ENCODE measurements around the gene BIVM.

BIVM gene

GRCh38 chr13:102798581-102799425 lies at the start of gene BIVM, which contains the start of gene POGLUT2:
Gene BIVM (plus strand): TSS chr13:102799119. CDS start chr13:102807268, 8,149 bp downstream.
Gene POGLUT2 (minus strand): TSS chr13:102798976. CDS start chr13:102798670, 306 bp downstream.
- peak; percentile 88 for ATAC-seq
- H3K4me3 Mint-ChIP-seq = peak within 1 kb of the TSS; percentile 95 to 98
- no peaks in the 10 kb centered on the region for H3K27me3 Mint-ChIP-seq
- peak within 1 kb of the TSS; percentile 82 to 89 for H3K27ac Mint-ChIP-seq
- H3K4me1 Mint-ChIP-seq = peaks cover 36% of the 10 kb centered on the region
- peak; percentile 76 to 87 for DNase-seq
- H3K9me3 Mint-ChIP-seq = no peaks in the 10 kb centered on the region

DNA sequence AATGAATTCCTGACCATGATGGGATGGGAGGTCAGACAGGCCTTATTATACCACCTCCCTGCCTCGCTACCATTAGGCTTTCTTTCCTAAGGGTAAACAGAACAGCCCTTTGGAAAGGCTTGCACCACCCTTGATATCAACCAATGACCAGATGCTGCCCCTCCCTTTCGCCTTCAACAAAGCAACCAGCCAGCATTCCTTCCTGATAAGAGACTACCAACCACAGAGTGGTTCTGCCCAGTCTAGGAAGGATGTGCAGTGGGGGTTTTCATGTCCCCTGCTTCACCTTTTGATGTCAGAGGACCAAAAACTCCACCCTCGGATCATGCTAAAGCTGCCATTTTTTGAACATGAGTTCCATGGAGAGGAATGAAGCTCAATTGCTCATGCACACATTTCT lies 47.0 kb upstream of the BIVM start:
- Mint-ChIP-seq H3K27ac (no peak overlapping the region), H3K9me3 (peaks cover 10 to 11% of the 10 kb centered on the region in 2 donors), H3K4me3 (no peak overlapping the region), H3K27me3 (peaks cover 19% of the 10 kb centered on the region), H3K4me1 (no peaks in the 10 kb centered on the region)
- DNase-seq (no peak), ATAC-seq (no peak)

GRCh38 chr13:102757006-102757405 lies 41.9 kb upstream of the BIVM start:
- no peak overlapping the region for H3K27ac Mint-ChIP-seq
- DNase-seq (no peak), ATAC-seq (no peak)
- H3K4me1 Mint-ChIP-seq = no peaks in the 10 kb centered on the region
- peaks cover 0 to 5% of the 10 kb centered on the region in 2 donors for H3K9me3 Mint-ChIP-seq
- no peak overlapping the region for H3K4me3 Mint-ChIP-seq
- no peaks in the 10 kb centered on the region for H3K27me3 Mint-ChIP-seq

DNA sequence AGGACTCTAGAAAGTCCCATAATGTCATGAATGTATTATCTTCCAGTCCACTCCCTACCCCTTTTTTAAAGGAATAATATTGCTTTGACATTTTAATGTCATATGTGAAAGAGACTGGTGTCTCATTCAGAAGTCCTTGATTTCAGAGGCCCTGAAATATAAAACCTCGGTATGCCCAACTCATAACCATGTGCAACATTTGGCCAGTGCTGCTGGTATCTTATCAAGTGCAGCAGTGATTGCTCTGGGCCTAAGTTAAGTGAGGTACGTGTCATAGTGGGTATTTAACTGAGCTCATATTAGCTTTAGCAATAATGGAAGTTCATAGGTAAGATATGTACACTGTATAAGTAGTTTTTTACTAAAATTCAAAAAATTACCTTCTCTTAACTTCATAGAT lies 40.1 kb upstream of the BIVM start:
- DNase-seq = no peak
- ATAC-seq = no peak
- H3K27me3 Mint-ChIP-seq = no peaks in the 10 kb centered on the region
- H3K9me3 Mint-ChIP-seq = no peaks in the 10 kb centered on the region
- H3K4me3 Mint-ChIP-seq = no peak overlapping the region
- no peaks in the 10 kb centered on the region for H3K4me1 Mint-ChIP-seq
- H3K27ac Mint-ChIP-seq = no peak overlapping the region

DNA sequence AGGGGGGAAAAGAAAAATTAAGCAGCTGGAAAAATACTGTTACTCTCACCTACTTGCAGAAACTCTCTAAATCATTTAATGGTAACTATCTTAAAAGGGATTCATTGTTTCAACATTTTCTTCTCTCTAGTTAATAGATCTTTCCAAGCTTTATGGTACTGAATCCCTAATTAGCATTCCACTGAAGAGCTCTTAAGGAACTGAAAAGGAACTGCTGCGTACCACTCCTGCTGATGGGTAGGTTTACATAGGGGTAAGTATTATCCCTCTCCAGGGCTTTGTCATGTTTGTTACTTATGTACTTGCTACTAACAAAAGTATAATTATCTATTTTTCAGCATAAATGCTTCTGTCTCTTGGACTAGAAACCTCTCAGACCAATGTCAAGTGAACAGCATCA lies 37.8 kb upstream of the BIVM start:
- no peak for ATAC-seq
- Mint-ChIP-seq H3K4me3 (no peak overlapping the region), H3K9me3 (no peaks in the 10 kb centered on the region), H3K27ac (no peak overlapping the region), H3K27me3 (no peaks in the 10 kb centered on the region), H3K4me1 (no peaks in the 10 kb centered on the region)
- DNase-seq = no peak

GRCh38 chr13:102763741-102764140 lies 35.2 kb upstream of the BIVM start:
- no peak for DNase-seq
- ATAC-seq = no peak
- H3K27me3 Mint-ChIP-seq = no peaks in the 10 kb centered on the region
- no peak overlapping the region for H3K4me3 Mint-ChIP-seq
- H3K4me1 Mint-ChIP-seq = no peaks in the 10 kb centered on the region
- no peaks in the 10 kb centered on the region for H3K9me3 Mint-ChIP-seq
- H3K27ac Mint-ChIP-seq = no peak overlapping the region

DNA sequence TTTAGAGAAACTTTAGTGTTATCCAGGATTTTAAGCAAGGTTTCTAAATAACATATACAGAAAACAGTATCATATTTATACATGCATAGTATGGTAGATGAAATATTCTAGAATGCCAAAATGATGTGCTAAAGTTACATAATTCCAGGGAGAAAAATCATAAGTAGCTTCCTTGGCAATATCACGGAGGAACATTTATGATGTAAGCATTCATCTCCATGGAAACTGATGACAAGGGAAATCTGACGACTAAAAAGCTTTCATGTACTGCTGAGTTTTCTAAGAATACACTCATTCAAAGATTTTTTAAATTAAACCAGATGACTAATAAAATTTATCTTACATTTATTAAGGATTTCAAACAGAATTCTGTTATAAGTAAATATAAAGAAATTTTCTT lies 30.0 kb upstream of the BIVM start:
- Mint-ChIP-seq H3K27ac (no peak overlapping the region), H3K4me3 (no peak overlapping the region), H3K9me3 (no peaks in the 10 kb centered on the region), H3K4me1 (peaks cover 37% of the 10 kb centered on the region), H3K27me3 (no peaks in the 10 kb centered on the region)
- no peak for ATAC-seq
- no peak for DNase-seq

DNA sequence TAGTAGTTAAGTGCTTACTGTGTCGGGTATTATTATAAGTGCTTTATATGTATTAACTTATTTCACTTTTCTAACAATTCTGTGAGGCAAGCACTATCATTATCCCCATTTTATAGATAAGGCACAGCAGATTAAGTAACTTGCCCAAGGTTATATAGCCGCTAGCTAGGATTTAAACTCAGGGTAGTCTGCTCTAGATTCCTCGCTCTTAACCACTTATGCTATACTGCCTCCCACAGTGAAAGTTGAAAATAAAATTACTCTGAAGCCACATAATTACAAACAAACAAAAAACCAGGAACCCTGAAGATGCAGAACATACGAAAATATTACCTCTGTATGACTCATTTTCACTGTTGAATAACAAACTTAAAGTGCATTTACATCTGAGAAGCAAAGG lies 29.2 kb upstream of the BIVM start:
- Mint-ChIP-seq H3K27ac (no peak overlapping the region), H3K27me3 (no peaks in the 10 kb centered on the region), H3K4me1 (peaks cover 45% of the 10 kb centered on the region), H3K9me3 (no peaks in the 10 kb centered on the region), H3K4me3 (no peak overlapping the region)
- DNase-seq (no peak), ATAC-seq (no peak)

DNA sequence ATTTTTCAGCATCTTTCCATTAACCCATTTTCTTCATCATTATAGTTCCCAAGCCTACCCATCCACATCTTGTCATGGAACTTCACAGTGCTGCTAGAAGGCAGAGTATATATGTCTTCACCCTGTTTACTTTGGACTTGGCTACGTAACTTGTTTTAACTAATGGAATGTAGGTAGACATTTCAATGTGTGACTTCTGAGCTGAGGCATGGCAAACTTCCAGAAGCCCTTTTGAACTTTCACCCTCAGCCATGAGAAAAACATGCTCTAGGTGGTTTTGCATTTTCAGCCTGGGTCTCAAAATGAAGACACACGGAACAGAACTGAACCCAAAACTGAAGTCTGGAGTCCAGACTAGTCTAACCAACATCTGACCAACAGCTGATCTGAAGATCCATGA lies 28.5 kb upstream of the BIVM start:
- H3K27me3 Mint-ChIP-seq = no peaks in the 10 kb centered on the region
- no peak for DNase-seq
- H3K4me3 Mint-ChIP-seq = no peak overlapping the region
- ATAC-seq = no peak
- peaks cover 50% of the 10 kb centered on the region for H3K4me1 Mint-ChIP-seq
- no peak overlapping the region for H3K27ac Mint-ChIP-seq
- H3K9me3 Mint-ChIP-seq = no peaks in the 10 kb centered on the region

GRCh38 chr13:102771298-102772041 lies 27.4 kb upstream of the BIVM start:
- H3K4me3 Mint-ChIP-seq = peak overlapping the region; percentile 54 to 79
- no peak for ATAC-seq
- H3K27me3 Mint-ChIP-seq = no peaks in the 10 kb centered on the region
- H3K9me3 Mint-ChIP-seq = no peaks in the 10 kb centered on the region
- H3K4me1 Mint-ChIP-seq = peaks cover 55% of the 10 kb centered on the region
- H3K27ac Mint-ChIP-seq = no peak overlapping the region
- no peak for DNase-seq

DNA sequence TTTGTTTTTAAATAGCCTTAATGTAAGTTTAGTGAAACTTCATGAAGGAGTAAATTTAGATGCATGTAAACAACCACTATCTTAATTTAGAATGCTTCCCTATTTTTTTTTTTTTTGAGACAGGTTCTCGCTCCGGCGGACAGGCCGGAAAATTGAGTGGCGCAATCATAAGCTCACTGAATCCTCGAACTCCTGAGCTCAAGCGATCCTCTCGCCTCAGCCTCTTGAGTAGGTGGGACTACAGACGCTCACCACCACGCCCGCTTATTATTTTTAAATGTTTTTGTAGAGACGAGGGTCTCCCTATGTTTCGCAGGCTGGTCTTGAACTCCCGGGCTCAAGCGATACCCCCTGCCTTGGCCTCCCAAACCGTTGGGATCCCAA lies 26.9 kb upstream of the BIVM start:
- no peaks in the 10 kb centered on the region for H3K9me3 Mint-ChIP-seq
- H3K27me3 Mint-ChIP-seq = no peaks in the 10 kb centered on the region
- no peak for DNase-seq
- H3K27ac Mint-ChIP-seq = no peak overlapping the region
- H3K4me3 Mint-ChIP-seq = peak overlapping the region; percentile 78 to 79
- no peak for ATAC-seq
- H3K4me1 Mint-ChIP-seq = peaks cover 57% of the 10 kb centered on the region

DNA sequence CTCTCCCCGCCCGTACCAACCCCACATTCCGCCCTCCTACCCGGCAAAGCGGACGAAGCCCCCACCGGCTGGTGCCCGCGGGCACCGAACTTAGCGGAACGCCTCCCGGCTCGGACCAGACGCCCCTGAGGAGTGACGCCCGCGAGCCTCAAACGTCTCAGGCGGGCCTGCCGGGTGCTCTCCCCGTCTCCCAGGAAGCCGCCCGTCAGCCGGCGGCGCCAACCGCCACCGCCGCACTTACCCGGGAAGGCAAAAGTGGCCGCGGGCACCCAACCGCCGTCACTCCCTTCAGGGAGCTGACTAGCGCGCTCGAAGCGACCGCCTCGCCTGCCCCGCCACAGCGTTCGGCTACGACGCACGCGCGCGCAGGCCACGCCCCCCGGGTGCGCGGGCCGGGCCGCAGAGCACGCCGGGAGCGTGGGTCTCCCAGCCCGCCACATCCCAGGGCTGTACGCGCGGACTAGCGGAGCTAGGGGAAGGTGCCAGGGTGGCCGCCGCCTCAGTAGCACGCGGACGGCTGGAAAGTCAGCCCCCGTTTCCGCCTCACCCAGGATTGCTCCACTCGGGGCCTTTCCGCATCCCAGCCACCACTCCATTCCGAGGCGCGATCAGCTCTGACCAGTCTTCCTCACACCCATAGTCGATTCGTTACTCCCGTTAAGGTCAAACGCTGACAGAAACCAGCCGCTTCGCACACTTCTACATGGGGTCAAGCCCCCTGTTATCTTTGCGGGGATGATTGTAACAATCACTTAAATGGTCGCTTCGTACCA lies 25.3 kb upstream of the BIVM start, which contains the start of gene TEX30:
Gene TEX30, minus strand, starts transcription at position 346 of the 773 bp plus-strand sequence. CDS start 3,760 bp downstream, outside the sequence.
- Mint-ChIP-seq H3K27ac (peak within 1 kb of the TSS; percentile 81 to 95), H3K4me3 (peak within 1 kb of the TSS; percentile 78 to 79), H3K4me1 (peaks cover 57% of the 10 kb centered on the region), H3K27me3 (no peaks in the 10 kb centered on the region), H3K9me3 (no peaks in the 10 kb centered on the region)
- ATAC-seq = peak; percentile 96
- DNase-seq = peak; percentile 89 to 90

- Mint-ChIP-seq H3K27me3 (no peaks in the 10 kb centered on the region), H3K9me3 (no peaks in the 10 kb centered on the region), H3K27ac (peak overlapping the region; percentile 74 to 95), H3K4me3 (peak overlapping the region; percentile 78 to 79), H3K4me1 (peaks cover 62% of the 10 kb centered on the region)
- ATAC-seq = peak; percentile 7
- no peak for DNase-seq
Measured at GRCh38 chr13:102774214-102774568, 24.7 kb upstream of the BIVM start.

DNA sequence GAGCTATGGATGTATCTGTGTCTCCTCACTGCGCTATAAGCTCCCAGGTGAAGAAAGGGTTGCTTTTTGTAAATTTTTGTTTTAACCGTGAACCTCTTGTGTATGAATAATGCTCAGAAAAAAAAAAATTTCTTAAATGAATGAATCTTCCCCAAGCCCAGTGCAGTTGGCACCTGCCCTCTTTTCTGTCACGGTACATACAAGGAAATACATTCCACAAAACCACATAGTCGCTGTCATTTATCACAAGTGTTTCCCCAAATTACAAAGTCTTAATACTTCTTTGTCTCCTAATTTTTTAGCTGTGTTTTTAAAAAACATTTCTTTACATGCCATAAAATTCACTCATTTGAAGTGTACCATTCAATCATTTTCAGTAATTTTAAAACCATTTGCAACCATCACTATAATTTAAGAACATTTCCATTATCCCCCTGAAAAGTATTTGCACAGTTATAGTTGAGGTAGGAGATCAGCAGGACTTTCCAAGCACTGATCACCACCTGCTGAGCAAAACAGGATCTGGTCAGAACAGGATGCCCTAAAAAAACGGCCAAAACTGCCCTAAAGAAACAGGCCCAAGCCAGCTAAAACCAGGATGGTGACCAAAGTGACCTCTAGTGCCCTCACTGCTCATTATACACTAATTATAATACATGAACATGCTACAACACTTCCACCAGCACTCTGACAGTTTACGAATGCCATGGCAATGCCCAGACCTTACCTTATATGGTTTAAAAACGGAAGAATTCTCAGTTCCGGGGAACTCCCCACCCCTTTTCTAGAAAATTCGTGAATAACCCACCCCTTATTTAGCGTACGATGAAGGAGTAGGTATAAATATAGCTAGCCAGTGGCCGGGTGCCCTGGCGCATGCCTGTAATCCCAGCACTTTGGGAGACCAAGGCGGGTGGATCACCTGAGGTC lies 24.1 kb upstream of the BIVM start:
- ATAC-seq = no peak

More for the DNA sequence above, 24.1 kb upstream of the BIVM start:
- H3K27me3 Mint-ChIP-seq = no peaks in the 10 kb centered on the region
- peak overlapping the region; percentile 78 to 79 for H3K4me3 Mint-ChIP-seq
- peaks cover 65% of the 10 kb centered on the region for H3K4me1 Mint-ChIP-seq
- H3K9me3 Mint-ChIP-seq = no peaks in the 10 kb centered on the region
- H3K27ac Mint-ChIP-seq = peak overlapping the region; percentile 74 to 95
- DNase-seq = no peak
